Measurements from ENCODE around the gene CREBZF. TPM values are rescaled to one million over a fixed set of nuclear protein-coding genes. Genes with fewer than 3 reads are reported as not detected.

CREBZF gene
- total and polyA plus RNA-seq, 2 experiments from 2014 or later: 61.7 to 109 TPM

DNA sequence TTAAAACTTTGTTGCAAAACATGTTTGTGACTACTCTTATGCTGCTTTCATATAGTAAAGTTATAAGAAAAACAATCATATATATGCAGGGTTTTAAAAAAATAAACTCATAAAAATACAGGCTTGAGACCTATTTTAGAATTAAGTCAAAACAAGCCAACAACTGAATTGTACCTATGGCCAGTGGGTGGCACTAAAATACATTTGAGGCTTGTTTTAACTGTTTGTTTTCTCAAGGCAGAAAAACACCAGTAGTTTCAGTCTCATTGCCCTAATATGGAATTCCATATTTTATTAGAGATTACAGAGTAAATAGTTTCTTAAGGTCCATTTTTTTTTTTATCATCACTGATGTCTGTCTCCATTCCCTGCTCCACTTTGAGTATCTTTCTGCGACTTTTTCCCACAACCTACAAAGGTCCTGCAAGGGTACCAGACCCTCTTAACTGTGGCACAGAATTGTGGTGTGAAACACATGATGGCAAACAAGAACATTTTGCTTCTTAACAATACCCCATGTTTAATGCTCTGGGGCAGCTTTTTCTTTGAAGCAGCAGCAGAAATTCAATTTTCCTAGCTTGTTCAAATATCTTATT, 29.6 kb upstream of the CREBZF start:
- TF ChIP-seq, protein P1, sequence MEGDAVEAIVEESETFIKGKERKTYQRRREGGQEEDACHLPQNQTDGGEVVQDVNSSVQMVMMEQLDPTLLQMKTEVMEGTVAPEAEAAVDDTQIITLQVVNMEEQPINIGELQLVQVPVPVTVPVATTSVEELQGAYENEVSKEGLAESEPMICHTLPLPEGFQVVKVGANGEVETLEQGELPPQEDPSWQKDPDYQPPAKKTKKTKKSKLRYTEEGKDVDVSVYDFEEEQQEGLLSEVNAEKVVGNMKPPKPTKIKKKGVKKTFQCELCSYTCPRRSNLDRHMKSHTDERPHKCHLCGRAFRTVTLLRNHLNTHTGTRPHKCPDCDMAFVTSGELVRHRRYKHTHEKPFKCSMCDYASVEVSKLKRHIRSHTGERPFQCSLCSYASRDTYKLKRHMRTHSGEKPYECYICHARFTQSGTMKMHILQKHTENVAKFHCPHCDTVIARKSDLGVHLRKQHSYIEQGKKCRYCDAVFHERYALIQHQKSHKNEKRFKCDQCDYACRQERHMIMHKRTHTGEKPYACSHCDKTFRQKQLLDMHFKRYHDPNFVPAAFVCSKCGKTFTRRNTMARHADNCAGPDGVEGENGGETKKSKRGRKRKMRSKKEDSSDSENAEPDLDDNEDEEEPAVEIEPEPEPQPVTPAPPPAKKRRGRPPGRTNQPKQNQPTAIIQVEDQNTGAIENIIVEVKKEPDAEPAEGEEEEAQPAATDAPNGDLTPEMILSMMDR (IDR thresholded peaks at IDR 0.05; ENCODE audit: low read depth, low read length): peak; percentile 63
- Histone ChIP-seq H3K4me3 (no peak overlapping the region), H3K9me3 (ENCODE audit: low read depth) (no peaks in the 10 kb centered on the region), H3K27me3 (no peaks in the 10 kb centered on the region), H3K36me3 (no peaks in the 10 kb centered on the region), H3K27ac (no peak overlapping the region), H3K4me1 (ENCODE audit: low read depth) (no peaks in the 10 kb centered on the region)
- DNase-seq (ENCODE audit: low read depth in 1 of 2, low spot score in 1 of 2): peak; percentile 24 to 70

DNA sequence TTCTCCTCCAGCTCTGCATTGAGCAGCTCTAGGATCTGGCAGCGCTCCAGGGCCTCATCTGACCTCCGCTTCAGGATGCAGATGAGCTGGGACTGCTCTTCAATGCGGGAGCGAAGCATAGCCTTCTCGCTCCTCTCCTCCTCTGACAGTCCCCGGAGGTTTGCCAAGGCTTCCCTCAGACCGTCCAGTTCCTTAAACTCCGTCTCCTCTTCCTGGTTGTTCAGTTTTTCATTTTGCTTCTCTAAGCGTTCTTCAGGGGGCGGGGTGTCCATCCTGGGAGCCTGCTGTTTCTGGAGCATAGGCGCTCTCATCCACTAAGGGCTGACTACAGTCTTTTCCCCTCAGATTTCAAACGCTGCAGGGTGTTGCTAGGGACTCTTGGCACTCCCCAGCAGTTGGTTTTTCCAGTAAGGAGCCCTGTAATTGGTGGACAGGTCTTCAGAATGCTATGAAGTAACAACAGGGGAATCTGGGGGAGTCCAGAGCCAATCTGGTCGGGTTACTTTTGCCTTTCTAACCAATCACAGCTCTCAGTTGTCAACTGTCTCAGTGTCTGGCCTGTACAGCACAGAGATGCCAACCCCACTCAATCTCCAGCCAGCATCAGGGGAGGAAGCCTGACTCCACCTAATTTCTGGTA, 21.0 kb upstream of the CREBZF start, which contains the start of gene CCDC89:
CCDC89 (minus strand) TSS at position 376 of the 640 bp plus-strand sequence; CDS start at position 311, 65 bp downstream.
- H3K27ac ChIP-seq: peak within 1 kb of the TSS; percentile 66

DNA sequence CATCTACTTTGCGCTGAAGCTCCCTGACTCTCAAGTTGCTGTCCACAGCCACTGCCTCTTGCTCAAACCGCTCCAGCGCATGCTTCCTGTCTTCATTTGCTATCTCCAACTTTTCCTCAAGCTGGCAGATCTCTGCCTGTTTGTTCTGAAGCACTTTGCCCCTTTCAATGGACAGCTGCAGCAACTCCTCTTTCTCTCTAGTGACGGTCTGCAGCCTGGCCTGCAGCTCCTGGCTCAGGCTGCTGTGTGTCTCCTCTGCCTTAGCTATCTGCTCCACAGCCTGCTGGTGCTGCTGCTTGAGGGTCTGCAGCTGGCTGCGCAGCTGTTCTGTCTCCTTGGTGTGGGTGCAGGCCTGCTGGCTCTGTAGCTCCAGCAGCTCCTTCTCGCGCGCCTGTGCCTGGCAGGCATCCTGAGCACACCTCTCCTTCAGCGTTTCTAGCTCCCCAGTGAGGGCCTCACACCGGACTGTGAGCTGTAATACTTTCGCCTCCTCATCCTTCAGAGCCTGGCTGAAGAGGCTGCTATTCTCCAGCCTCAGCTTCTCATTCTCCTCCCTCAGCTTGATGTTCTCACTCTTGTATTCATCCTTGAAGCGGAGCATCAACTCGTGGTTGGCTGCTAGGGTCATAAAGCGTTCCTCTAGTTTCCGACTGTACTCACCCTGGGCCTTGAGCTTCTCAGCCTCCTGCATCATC, 20.3 kb upstream of the CREBZF start:
- Histone ChIP-seq H3K27ac (peak overlapping the region; percentile 66), H3K36me3 (no peaks in the 10 kb centered on the region), H3K27me3 (no peaks in the 10 kb centered on the region), H3K4me1 (ENCODE audit: low read depth) (peaks cover 17% of the 10 kb centered on the region), H3K9me3 (ENCODE audit: low read depth) (no peaks in the 10 kb centered on the region), H3K4me3 (no peak overlapping the region)
- TF ChIP-seq, protein P1 (IDR thresholded peaks at IDR 0.05; ENCODE audit: low read depth, low read length): no peak
- DNase-seq (ENCODE audit: low read depth in 1 of 2, low spot score in 1 of 2): peak; percentile 26 to 69

More for the DNA sequence above, 21.0 kb upstream of the CREBZF start, which contains the start of gene CCDC89:
- DNase-seq (ENCODE audit: low read depth in 1 of 2, low spot score in 1 of 2): peak; percentile 37 to 99
- Histone ChIP-seq H3K4me1 (ENCODE audit: low read depth) (peaks cover 17% of the 10 kb centered on the region), H3K9me3 (ENCODE audit: low read depth) (no peaks in the 10 kb centered on the region), H3K27me3 (no peaks in the 10 kb centered on the region), H3K36me3 (no peaks in the 10 kb centered on the region), H3K4me3 (no peak within 1 kb of the TSS)
- TF ChIP-seq, protein P1 (IDR thresholded peaks at IDR 0.05; ENCODE audit: low read depth, low read length): no peak

DNA sequence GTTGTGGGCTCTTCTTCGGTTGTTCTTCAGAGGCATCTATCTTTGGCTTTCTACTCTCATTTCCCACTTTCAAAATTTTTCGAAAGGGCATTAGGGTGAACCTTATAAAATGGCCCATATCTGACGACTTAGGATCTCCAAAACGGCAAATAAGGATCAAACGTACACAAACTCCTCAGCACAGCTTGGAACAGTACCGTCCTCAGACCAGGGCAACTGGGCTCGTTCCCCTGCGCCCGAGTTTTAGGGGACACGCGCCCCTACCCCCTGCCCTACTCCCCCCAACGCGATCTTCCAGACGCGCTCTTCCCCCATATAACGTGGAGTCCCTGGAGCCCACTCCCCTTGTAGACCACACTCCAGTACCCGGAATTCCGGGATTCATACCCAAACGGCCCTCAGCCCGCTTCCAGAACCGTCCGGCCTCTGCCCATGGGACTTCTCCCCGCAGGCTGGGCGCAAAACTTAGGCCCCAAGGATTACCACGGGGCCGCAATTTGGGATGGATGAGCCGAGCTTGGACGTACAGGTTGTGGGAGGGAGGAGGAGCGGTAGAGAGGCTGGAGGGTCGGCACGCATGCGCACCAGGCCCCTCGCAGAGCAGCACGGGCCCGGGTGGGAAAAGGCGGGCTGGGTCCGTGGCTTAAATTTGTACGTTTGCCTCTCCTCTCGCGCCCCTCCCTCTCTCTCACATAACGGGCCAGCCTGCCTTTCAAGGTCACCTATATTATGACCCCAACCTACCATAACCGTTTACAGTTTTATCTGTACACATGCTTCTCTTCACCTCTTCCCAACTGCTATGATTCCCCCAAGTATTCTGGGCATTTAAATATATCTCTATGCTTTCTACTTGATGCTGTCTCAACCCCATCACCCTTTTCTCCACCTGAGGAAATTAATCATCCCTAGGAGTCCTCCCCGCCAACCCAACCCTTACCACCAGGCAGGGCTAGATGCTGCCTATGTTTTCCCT, 17.7 kb upstream of the CREBZF start:
- peak in 1 of 2 donors; percentile 76 for DNase-seq (ENCODE audit: low read depth in 1 of 2, low spot score in 1 of 2)
- TF ChIP-seq, protein P1 (IDR thresholded peaks at IDR 0.05; ENCODE audit: low read depth, low read length): no peak
- Histone ChIP-seq H3K27me3 (no peaks in the 10 kb centered on the region), H3K4me3 (no peak overlapping the region), H3K36me3 (no peaks in the 10 kb centered on the region), H3K9me3 (ENCODE audit: low read depth) (no peaks in the 10 kb centered on the region), H3K27ac (no peak overlapping the region), H3K4me1 (ENCODE audit: low read depth) (peaks cover 12% of the 10 kb centered on the region)

DNA sequence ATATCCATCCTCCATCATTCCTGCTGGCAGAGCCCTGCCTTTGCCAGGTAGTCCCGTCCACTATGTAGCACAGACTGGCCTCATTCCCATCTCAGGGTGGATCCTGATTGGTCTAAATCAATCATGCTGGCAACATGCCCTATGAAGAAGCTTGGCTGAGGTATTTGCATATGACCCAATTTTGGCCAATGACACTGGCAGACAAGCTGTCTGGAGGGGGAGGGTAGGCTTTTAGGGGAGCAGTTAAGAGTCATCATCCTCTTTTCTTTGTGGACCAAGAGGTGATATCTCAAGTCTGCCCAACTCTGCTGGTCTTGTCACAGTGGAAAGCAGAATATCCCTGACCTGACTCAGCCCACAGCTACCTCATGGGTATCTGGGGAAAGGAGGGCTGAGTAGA, 16.0 kb upstream of the CREBZF start:
- DNase-seq (ENCODE audit: low read depth in 1 of 2, low spot score in 1 of 2): no peak
- H3K9me3 ChIP-seq (ENCODE audit: low read depth): no peaks in the 10 kb centered on the region

More for the DNA sequence above, 16.0 kb upstream of the CREBZF start:
- Histone ChIP-seq H3K4me3 (no peak overlapping the region), H3K4me1 (ENCODE audit: low read depth) (peaks cover 11% of the 10 kb centered on the region), H3K36me3 (no peaks in the 10 kb centered on the region), H3K27ac (no peak overlapping the region), H3K27me3 (no peaks in the 10 kb centered on the region)
- TF ChIP-seq, protein P1 (IDR thresholded peaks at IDR 0.05; ENCODE audit: low read depth, low read length): no peak
